NAMALWA (cell line): Measurements from ENCODE around the gene CTDSP2.
"Not testable (repeated sequence)": the region's sequence is repeated elsewhere in the genome, so short reads cannot be mapped to it uniquely, and the experiment has no call there.

Source experiments
- DNase-seq: peaks from one replicate; pipeline ENCODE4 v3.0.0-alpha.2; 2015; ENCODE audit warnings: low spot score

CTDSP2 gene

DNA sequence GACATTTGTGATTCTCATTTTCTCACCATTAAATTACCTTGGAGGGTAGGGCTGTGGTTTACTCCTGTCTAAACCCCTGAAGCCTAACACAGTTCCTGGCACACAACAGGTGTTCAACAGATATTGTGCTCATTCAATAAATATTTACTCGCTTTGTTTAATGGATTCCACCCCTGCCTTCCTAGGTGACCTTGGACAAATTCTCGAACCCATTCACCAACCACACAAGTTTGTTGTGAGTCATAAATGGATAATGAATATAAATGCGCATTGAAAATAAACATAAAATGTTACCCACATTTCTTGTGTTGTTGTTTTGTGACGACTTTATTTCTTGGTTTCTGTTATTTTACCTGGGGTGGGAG is 64.3 kb downstream of the CTDSP2 start:
- DNase-seq, result no peak

DNA sequence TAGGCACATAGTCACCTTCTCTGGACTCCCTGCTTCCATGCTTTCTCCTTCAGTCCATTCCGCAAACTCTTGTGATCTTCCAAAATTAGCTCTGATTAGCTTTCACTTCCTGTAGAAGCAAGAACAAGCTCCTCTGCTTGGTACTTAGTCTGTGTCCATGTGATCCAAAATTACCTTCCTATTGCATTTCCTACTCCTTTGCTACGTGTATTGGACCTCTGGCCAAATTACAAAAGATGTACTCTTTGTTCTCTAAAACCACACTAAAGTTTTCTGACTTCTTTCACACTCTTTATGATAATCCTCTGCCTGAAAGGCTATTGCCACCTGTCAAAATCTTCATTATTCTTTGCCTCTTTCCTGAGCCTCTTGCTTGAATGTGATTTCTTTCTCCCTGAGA is 64.7 kb downstream of the CTDSP2 start:
- no peak for DNase-seq

DNA sequence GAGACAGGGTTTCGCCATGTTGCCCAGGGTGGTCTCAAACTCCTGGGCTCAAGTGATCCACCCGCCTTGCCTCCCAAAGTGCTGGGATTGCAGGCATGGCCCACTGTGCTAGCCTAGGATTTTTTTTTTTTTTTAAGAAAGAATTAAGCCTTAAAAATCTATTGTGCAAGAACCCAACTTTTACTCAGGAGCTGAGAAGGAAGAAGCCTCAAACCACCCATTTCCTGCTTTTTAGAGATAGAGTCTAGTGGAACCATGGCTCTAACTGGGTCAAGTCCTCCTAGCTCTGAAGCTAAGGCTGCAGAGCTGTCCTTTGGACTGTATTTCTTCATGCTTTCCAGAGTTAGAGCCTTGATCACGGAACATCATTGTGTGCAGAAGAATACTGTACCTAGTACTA is 65.3 kb downstream of the CTDSP2 start:
- DNase-seq, result no peak

DNA sequence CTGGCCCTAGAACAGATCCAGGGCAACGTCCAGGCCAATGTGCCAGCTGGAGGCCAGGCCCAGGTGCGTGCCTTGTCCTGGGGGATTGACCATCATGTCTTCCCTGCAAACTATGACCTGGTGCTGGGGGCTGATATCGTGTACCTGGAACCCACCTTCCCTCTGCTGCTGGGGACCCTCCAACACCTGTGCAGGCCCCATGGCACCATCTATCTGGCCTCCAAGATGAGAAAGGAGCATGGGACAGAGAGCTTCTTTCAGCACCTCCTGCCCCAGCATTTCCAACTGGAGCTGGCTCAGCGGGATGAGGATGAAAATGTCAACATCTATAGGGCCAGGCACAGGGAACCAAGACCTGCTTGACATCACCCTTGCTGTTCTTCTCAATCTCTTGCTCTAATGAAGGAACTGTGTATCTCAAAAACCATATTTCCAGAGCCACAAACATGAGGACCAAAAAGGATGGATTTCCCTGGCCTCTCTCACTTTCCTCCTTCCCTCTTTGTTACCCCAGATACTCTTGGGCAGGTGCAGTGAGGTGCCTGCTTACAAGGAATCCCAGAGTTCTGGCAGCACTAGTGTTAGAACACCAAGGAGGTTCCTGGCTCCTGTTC is 66.1 kb downstream of the CTDSP2 start:
- DNase-seq, result no peak

DNA sequence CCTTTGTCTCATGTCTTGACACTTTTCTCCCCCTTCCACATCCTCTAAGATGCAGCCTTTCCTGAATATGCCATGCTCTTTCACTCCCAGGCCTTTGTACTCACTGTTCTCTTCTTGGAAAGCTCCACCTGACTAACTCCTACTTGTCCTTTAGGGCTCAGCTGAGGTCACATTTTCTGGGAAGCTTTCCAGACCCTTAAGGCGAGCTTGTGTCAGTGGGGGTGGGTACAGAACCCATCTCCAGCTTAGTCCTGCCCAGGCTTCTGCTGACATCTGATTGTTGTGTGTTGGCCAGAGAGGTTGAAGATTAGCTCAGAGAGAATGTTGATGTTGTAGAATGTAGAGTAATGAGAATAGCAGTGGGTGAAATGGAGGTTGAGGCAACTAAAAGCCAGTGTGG is 66.8 kb downstream of the CTDSP2 start:
- no peak for DNase-seq

DNA sequence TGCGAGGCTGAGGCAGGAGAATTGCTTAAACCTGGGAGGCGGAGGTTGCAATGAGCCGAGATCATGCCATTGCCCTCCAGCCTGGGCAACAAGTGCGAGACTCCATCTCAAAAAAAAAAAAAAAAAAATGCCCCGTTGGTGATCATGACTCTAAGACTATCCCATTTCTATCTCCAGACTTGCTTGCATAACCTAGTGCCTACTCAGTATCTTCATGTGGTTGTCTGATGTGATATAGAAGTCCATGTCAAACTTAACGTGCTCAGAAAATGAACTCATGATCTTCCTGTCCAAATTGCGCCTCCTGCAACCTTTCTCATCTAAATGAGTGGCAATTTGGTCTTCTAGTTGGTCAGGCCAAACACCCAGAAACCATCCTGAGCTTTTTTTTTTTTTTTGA is 68.6 kb downstream of the CTDSP2 start:
- DNase-seq, result no peak

DNA sequence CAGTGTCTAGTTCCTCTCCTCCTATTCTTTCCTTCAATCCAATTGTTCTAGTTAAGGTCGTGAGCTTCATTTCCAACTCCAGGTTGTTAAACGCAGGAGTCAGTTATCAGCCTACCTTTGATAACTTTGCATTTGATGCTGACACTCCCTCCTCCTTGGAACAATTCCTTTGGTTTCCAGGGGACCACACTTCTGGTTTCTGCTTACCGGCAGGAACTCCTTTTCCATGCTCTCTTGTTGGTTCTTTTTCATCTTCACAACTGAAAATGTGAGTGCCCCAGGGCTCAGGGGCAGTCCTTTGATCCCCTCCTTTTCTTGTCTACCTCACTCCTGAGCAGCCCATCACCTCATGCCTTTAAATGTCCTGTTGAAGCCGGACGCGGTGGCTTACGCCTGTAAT is 69.2 kb downstream of the CTDSP2 start:
- no peak for DNase-seq

DNA sequence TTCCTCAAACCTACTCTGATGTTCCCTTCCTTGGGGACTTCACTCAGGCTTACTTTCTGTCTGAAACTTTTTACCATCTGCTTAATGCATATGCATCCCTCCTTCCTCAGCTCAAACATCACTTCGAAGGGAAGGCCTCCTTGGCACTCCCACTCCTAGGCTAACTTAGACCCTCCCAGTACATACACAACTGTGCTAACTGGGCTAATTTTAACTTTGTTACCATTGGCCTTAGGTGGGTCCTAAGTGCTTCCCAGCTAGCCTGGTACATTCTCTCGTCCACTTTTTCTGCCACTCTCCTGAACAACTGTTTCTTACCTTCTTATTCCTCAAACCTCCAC is 70.3 kb downstream of the CTDSP2 start:
- no peak for DNase-seq

DNA sequence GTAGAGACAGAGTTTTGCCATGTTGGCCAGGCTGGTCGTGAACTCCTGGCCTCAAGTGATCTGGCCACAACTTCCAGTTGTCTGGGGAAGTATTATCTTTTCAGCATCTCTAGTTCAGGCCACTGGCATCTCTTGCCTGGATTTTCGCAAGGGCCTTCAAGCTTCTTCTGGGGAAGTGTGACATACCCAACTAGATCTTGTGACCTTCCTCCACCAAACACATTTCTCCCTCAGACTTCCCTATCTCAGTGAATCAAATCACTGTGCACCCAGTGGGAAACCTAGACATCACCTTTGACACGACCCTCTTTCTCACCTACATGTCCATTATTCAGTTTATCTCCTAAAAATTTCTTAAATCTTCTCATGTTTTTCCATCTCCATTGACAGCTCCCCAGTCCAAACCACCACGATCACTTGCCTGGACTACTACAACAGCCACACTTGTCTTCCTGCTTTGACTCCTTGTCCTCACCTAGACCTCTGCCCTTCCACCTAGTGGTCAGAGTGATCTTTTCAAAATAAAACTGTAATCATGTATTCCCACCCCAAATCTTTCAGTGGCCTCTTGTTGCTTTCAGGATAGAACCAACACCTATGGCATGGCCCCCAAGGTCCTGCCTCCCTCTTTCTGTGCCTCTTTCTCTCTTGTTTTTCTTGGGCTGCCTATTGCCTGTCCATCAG is 70.8 kb downstream of the CTDSP2 start:
- peak; percentile 57 for DNase-seq

DNA sequence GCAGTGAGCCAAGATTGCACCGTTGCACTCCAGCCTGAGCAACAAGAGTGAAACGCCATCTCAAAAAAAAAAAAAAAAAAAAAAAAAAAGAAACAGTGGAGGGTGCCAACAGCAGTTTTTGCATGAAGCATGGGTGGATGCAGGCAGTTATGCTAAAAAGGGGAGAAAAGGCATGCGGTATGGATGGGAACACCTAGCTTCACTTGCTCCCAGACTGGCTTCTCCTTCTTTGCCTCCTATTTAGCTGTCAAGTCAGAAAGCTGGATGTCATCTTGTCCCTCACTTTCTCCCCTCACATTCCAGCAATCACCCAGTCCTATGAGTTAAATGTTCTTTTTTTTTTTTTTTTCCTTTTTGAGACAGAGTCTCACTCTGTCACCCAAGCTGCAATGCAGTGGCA is 71.5 kb downstream of the CTDSP2 start:
- no peak for DNase-seq

DNA sequence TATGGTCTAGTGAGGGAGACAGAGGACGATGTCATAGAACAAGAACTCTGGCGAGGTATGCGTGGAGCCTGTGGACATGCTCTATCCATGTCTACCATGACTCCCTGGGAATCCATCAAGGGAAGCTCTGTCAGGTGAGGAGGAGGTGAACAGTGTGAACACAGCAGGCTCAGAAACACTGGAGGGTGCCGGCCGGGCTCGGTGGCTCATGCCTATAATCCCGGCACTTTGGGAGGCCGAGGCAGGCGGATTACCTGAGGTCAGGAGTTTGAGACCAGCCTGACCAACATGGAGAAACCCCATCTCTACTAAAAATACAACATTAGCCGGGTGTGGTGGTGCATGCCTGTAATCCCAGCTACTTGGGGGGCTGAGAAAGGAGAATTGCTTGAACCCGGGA is 71.9 kb downstream of the CTDSP2 start:
- DNase-seq, result not testable (repeated sequence)

DNA sequence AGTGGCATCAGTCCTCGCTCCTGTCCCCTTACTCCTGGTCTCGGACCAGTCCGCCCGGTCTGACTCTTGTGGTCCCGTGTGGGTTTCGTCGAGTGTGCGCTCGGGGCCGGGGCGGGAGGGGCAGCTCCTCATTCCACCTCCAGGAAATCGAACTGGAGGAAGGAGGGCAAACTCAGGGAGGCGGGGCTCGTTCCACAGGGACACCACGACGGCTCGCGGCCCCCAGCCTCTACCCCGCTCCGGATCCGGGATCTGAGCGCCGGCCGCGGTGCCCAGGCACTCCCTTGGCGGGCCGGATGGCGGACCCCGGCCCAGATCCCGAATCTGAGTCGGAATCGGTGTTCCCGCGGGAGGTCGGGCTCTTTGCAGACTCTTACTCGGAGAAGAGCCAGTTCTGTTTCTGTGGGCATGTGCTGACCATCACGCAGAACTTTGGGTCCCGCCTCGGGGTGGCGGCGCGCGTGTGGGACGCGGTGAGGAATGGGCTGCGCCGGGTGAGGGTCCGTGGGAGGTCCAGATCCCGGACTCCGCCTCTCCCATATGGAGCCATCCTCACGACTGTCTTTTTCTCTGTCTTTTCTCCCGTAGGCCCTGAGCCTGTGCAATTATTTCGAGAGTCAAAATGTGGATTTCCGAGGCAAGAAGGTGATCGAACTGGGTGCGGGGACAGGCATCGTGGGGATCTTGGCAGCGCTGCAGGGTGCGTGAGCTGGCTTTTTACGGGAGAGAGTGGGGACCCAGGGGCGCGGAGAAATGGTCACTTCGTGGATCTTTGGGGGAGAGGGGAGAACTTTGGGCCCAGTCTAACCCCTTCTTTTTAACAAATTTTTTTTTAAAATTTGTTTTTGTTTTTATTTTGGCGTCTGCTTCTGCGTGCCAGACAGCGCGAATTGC is 73.9 kb downstream of the CTDSP2 start, which contains the start of gene EEF1AKMT3:
EEF1AKMT3 (plus strand) TSS at position 186 of the 894 bp plus-strand sequence; CDS start at position 297, 111 bp downstream.
- no peak for DNase-seq

DNA sequence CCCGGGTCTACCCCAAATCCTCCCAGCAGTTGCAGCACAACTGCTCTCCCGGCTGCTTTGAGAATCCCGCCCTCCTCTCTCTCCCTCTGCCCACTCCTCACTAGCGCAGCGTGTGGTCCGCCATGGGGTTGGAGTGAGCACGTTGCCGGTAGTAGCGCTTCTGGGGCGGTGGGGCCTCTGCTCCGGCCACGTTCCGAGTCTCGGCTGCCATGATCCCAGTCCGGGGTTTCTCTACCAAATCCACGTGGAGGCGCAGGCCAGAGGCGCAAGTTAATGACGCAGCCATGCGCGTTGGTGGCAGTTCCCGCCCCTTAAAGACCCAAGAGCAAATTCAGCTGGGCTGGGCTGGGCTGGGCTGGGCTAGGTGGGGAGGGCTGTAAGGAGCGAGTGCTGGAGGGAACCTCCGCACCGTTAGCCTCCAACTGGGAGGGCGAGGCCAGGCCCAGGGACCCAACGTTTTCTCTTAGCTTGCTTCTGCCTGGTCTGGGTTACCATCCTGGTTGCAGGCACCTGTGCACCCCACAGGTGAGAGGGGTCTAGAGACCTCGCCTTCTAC is 74.6 kb downstream of the CTDSP2 start, which contains the start of gene METTL1:
METTL1 (minus strand) TSS at position 233 of the 556 bp plus-strand sequence; CDS start at position 211, 22 bp downstream.
- peak; percentile 98 for DNase-seq

DNA sequence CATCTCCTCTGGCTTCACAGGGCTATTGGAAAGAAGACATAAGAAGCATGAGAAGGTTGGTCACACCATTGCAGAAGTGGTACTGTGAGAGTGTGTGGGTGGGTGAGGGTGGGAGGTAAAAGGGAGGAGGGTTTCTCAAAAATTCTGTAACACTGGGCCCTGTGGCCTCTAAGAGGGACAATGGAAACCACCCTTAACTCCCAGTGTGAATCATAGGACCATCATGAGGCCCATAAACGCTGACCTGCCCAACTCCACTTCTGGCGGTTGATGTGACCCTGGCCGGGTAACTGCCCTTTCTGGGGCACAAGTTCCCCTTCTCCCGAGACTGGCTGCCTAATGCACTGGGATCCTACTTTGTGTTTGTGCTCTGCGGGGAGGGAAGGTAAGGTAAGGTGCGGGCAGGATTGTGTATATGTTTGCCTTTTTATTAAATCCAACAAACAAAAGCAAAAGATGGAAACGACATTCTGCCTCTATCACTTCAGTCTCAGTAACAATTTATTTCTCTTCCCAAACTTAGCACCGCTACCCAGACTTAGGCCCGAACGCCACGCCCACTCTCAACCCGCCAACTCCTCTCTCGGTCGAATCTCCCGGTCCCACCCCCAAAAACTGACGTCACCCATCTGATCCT is 75.2 kb downstream of the CTDSP2 start:
- DNase-seq, result peak; percentile 96

DNA sequence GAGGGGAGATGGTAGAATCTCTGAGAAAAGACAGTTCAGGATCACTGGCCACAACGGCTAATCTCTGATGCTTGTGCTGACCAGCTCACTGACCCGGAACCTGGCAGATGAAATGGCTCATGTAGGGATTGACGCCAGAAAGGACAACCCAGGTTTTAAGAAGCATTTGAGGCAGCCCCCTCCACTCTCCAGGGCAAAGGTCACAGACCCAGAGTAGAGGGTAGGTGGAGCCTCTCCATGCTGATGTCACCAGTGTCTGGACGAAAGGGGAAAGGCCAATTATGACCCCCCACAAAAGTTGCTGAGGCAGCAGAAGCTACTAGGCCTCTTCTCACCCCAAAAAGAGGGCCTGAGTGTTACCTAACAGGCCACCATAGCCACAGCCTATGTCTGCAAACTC is 75.8 kb downstream of the CTDSP2 start:
- DNase-seq, result no peak
